NCI-H2029 (cell line): Measurements from ENCODE around the gene DNAH2.

Source experiments
- DNase-seq: peaks from one replicate; lab custom pipeline; 2025; lab: John Stamatoyannopoulos, UW

Gene DNAH2

DNA sequence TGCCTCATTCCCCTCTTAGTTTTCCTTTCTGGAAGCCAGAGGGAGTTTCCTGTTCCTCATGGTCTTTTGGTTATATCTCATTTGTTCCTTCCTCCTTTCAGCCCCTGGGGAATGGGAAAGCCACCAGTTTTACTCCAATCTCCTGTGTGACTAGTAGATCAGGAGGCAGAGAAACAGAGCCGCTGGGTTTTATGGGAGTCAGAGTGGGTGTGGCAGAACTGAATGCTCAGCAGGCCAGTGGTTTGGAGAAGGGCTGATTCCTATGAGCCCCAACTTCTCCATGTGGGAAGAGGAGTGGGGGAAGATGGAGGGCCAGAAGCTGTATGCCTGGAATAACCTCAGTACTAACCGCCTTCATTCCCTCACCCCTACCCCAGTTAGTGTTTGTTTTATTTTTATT lies 4.1 kb downstream of the DNAH2 start:
- no peak for DNase-seq

DNA sequence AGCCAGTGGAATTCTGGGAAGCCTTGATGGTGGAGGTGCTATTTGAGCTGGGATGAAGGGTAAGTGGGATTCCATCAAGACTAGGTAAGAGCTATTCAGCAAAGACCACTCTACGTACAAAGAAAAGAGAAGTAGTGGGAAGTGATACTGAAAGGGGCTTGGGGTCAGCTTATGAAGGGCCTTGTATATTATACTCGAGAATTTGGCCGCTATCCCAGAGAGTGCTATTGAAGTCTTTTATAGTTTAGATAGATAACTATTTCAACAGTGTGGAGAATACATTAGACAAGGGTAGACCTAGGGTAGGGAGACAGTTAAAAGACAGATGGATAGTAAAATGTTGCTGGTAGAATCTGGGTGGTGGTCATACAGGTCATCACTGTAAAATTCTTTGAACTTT lies 10.3 kb downstream of the DNAH2 start:
- DNase-seq, result no peak

DNA sequence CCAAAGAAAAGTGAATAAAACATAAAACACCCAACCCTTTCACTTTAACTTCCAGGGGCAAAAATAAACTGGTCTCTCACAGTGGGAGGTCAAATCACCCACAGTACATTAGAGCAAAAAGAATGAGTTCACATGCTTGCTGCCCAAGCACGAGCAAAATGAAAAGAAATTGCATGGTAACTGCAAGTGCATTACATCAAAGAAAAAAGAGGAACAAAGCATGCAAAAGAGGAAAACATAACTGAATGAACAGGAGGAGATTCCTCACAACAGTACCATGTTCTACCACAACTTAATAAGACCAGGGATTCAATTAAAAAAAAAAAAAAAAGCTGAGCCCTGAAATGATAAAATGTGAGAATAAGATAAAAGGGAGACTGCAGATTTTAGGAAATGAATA lies 12.3 kb downstream of the DNAH2 start:
- no peak for DNase-seq

DNA sequence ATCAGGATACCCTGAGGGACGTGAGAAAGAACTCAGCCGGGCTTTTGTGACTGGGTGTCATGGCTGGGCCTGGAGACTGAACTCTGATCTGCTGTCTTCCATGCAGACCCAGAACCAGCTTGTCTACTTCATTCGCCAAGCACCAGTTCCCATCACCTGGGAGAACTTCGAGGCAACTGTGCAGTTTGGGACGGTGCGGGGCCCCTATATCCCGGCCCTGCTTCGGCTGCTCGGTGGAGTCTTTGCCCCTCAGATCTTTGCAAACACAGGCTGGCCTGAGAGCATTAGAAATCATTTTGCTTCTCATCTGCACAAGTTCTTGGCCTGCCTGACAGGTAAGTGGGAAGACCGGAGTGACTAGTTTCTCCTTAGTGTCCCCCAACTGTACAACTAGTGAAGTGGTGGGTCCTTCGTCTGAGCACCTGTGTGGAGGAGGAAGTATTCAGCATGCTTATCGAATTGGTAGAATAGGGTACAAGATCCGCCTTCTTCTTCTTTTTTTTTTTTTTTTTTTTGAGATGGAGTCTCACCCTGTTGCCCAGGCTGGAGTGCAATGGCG lies 15.5 kb downstream of the DNAH2 start:
- DNase-seq, result no peak

DNA sequence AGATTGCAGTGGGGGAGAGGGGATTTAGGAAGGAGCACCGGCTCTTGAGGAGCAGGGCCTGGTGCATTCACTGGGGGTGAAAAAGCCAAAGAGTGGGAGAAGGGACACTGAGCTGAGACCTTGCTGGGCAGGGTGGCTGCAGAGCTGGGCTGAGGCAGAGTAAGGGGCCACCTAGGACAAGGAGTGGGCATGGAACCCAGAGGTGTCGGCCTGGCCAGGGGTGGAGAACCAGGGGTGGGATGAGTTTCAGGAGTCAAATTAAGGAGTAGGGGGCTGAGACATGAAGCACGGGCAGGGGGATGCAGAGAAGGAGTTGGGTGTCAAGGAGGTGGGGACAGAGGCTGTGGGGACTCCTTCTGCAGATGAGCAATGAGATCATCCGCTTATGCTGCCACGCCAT lies 20.1 kb downstream of the DNAH2 start:
- DNase-seq, result no peak

DNA sequence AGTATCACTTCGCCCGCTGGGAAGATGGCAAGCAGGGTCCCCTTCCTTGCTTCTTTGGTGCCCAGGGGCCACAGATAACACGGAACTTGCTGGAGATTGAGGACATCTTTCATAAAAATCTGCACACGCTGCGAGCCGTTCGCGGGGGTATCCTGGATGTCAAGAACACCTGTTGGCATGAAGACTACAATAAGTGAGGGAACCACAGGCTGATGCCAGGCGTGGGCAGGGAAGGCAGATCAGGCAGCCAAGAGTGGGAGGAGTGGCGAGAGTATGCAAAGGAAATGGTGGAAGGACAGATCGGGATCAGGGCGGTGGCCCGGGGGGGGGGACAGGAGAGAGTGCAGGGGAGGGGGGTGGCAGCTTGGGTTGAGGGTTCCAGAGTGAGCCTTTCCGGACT lies 22.2 kb downstream of the DNAH2 start:
- DNase-seq, result no peak

DNA sequence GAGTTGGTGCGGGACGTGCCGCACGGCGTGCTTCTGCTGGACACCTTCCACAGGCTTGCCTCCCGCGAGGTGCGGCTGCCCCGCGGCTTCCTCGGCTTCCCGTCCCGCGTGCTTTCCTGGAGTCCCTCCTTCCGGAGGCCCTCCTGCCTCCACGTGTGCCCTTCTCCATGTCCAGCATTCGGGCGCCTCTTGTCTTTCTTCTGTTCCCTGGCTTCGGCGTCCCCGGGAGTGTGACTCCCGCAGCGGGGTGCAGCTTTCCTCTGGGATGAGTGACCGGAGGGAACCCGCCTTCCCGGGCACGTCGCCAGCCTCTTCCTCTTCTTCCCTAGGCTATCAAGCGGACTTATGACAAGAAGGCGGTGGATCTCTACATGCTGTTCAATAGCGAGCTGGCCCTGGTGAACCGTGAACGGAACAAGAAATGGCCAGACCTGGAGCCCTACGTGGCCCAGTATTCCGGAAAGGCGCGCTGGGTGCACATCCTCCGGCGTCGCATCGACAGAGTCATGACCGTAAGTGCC lies 23.0 kb downstream of the DNAH2 start:
- DNase-seq, result no peak

DNA sequence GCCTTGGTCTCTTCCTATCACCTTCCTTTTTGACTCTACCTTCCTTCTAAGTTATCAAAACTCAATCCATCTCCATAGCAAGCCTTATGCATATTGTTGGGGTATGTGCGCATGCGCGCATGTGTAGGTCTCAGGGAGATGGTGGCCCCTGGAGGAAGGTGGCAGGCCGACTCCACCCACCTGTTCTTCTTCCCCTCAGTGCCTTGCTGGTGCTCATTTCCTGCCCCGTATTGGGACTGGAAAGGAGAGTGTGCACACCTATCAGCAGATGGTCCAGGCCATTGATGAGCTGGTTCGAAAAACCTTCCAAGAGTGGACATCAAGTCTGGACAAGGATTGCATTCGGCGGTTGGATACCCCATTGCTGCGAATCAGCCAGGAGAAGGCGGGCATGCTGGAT lies 25.2 kb downstream of the DNAH2 start:
- DNase-seq, result no peak

DNA sequence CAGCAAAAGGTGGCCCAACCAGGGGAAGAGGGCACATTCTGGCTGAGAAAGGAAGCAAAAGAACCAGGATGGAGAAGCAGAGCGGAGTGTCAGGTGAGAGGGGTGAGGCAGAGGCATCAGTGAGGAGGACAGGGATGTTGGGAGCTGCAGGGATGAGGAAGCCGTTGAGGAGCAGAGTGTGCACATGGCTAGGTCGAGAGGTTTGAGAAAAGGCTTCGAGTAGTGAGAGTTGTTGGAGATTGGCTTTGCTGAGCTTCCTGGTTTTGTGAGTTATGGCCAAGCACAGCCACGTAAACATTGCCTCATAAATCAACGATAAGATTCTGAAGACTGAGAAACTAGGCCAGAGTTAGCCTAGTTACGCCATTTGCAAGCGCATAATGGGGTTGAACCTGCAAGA lies 26.9 kb downstream of the DNAH2 start:
- no peak for DNase-seq

DNA sequence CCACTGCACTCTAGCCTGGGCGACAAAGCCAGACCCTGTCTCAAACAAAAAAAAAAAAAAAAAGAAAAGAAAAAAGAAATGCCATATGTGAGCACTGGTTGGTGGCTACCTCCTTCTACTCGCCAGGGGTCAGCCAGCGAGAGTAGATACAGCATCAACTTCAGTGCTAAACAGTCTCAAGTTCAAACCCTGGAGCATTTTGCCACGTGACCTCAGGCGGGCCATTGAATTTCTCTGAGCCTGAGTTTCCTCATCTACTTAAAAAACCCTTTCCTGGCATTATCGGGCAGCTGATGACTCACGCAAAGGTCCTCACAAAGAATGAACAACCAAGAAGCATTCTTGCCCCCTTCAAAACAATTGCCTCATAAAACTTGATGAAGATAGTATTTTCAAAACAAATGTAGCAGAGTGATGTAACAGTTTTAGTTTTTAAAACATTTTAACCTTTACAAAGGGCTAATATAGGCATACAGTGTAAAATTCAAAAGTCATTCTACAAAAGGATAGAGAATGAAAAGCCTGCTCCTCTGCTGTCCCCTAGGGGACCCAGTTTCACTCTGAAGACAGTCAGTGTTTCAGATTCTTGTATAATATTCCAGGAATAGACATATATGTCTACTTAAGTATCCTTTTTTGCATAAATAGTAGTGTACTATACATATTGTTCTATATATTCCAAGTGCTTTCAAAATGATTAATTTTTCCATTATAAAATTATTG lies 28.4 kb downstream of the DNAH2 start:
- no peak for DNase-seq

DNA sequence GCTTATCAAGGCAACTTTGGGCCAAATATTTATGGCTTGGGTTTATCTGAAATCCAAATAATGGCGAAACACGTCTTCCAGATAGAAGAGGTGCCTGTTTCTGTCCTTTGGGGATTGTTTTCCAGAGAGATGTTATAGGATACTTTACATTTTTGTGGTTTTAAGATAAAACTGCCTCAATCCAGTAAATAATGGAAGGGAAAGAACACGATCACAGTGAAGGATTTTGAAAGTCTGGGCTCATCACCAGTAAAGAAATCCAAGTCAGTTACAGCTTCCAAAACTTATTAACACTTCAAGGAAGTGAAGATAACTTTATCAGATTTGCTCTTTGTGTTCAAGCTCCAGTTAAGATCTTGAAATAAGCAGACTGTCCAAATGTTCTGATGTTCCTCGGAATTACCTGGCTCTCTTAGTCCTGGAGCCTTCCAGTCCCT lies 30.1 kb downstream of the DNAH2 start:
- no peak for DNase-seq

DNA sequence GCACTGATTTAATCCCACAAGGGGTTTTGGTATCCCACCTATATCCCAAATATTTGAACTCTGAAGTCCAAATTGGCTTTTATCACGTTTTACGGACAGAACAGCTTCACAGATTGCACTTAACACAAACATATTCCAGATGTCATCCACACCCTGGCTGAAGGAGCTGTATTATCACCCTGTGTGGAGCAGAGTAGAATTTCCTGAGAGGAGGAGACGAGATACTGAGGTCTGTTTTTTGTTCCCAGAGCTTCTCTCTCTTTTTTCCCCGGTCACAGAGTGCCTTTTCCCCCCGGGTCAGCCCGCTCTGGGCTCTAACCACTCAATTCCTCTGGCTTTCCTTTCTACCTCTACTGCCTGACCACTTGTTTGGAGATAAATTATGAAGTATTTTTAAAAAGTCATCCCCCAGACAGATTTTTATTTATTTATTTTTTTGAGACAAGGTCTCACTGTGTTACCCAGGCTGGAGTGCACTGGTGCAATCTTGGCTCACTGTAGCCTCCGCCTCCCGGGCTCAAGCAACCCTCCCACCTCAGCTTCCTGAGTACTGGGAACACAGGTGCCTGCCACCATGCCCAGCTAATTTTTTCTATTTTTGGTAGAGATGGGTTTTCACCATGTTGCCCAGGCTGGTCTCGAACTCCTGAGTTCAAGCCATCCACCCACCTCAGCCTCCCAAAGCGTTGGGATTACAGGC lies 30.7 kb downstream of the DNAH2 start:
- DNase-seq, result no peak

DNA sequence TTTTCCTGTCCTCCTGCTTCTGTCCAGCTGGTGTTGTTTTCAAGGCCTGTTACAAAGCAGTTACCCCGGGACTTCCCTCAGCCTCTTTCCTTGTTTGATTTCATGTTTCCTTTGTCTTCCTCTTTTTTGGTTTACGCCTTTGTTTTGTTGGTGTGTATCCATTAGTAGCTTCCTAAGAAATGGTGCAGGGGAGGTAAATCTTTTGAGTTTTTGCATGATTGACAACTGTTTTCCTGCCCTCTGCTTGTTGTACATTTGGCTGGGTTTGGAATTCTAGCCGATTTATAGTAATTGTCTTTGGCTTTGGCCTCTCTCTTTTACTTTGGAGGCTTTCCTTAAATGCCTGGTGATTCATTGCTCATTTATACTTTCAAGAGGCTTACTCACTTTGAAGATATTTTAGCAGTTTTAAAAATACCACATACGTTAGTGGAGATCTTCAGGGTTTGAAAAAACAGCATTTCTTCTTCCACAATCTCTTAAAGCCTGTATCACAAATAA lies 32.8 kb downstream of the DNAH2 start:
- DNase-seq, result no peak

DNA sequence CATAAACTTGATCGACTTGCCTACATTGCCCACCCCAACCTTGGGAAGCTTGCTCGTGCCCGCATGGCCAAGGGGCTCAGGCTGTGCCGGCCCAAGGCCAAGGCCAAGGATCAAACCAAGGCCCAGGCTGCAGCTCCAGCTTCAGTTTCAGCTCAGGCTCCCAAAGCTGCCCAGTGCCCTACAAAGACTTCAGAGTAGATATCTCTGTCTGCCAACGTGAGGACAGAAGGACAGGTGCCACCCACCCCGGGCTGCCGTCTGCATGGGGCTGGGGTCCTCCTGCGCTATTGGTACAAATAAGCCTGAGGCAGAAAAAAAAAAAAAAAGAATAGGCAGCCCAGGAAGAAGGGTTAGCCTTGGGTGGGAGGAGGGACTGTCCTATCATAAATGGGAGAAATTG lies 37.1 kb downstream of the DNAH2 start:
- DNase-seq, result no peak

DNA sequence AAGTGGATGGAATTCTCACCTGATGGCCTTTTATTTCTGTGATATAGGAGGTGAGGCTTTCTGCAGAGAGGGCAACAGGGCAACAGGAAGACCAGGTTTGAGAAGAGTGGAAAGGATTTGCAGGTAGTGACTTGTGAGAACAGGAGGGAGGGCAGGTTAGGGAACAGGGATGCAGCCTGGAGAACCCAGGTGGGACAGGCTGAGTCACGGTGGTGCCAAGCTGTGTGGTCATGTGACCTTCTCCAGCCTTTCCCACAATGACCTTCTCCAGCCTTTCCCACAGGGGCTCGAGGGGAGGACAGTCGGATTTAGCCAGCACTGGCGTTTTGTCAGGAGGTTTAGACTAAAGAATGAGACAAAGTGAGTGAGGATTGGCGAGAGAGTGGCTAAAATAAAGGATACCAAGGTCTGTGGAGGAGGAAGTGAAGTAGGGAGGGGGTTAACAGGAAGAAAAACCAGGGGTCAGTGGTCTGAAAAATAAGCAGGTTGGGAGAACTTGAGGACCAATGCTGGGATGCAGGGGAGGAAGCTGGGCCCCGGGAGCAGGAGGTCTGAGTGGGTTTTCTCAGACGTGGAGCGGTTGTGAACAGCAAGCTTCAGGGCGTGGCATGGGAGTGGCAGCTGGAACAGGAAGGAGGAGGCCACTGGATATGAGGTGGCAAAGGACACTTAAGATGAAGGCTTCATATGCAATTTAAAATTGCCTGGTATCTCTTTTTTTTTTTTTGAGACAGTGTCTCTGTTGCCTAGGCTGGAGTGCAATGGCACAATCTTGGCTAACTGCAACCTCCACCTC lies 37.7 kb downstream of the DNAH2 start:
- DNase-seq, result no peak

DNA sequence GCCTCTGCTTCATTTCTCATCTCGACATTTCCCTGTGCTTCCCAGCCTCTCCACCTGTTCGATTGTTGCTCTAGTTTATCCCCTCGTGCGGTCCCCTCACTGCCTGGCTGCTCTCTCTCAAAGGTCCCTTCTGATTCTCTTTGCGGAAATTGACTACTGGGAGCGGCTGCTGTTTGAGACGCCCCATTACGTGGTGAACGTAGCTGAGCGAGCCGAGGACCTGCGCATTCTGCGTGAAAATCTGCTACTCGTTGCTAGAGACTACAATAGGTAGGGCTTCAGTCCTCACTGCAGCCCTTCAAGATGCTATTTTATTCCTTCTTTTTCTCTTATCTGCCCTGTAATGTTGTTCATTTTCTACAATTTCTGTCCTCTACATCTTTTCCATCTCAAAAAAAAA lies 39.4 kb downstream of the DNAH2 start:
- DNase-seq, result no peak

DNA sequence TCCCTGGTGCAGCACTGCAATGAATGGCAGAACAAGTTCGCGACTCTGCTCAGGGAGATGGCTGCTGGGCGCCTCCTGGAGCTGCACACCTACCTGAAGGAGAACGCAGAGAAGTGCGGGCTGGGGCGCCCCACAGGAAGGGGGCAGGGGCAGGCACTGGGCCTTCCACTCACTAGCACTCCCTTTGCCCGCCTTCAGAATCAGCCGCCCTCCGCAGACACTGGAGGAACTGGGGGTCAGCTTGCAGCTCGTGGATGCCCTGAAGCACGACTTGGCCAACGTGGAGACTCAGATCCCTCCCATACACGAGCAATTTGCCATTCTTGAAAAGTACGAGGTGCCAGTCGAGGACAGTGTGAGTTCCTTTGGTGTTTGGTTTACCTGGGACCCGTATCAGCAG lies 46.4 kb downstream of the DNAH2 start:
- no peak for DNase-seq

DNA sequence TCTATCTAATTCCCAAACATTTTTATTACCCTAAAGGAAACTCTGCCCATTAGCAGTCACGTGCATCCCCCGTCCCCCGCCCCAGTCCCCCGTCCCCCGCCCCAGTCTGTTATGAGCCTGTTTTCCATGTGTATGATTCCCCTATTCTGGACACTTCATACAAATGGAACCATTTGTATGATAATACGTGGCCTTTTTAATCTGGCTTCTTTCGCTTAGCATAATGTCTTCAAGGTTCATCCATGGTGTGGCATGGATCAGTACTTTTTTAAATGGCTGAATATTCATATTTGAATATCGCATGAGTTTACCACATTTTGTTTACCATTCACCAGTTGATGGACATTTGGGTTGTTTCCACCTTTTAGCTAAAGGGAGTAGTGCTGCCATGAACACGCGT lies 49.5 kb downstream of the DNAH2 start:
- DNase-seq, result no peak

DNA sequence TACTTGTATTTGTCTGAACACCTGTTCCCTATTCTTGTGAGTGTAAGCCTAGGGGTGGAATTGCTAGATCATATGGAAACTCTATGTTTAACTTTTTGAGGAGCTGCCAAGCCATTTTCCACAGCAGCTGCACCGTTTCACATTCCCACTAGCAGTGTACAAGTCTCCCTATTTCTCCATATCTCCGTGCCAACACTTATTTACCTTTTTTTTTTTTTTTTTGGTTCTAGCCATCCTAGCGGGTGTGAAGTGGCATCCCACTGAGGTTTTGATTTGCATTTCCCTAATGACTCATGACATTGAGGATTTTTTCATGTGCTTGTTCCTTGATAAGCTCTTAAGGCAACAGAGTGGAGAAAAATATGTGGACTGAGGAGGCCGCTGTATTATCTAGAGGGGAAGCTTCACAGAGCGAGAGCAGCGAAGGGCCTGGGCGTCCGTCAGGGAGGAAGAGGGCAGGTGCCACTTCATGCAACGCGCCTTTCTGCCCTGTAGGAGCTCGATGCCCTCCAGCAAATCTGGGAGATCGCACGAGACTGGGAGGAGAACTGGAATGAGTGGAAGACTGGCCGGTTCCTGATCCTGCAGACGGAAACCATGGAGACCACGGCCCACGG lies 50.0 kb downstream of the DNAH2 start:
- peak; percentile 0 for DNase-seq

DNA sequence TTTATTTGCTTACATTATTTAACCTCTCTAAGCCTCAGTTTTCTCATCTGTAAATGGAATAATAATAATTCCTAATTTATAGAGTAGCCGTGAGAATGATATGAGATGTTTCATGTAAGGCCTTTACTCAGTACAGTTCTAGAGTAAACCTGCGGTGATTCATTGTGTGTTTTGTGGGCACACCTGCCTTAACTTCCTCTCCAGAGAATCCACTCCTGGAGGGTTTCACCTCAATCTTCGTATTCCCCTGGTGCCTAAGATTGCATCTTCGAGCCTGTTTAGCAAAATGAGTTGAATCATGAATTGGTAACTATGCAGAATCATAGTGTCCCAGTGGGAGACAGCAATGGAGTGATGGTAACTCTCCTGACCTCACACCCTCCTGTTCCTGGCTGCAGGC lies 52.3 kb downstream of the DNAH2 start:
- no peak for DNase-seq

DNA sequence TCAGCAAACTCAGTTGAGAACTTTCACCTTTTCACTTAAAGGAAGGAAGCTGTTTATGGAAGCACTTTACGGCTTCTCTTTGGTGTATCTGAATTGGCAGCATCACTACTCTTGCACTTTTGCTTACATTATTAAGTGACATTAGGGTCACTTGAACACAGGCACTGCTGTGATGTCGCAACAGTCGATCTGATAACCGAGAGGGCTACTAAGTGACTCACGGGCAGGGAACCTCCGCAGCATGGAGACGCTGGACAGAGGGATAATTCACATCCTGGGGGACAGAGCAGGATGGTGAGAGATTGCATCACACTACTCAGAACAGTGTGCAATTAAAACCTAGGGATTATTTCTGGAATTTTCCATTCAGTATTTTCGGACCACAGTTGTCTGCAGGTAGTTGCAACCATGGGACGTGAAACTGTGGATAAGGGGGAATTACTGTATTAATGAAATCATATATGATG lies 56.5 kb downstream of the DNAH2 start:
- no peak for DNase-seq

DNA sequence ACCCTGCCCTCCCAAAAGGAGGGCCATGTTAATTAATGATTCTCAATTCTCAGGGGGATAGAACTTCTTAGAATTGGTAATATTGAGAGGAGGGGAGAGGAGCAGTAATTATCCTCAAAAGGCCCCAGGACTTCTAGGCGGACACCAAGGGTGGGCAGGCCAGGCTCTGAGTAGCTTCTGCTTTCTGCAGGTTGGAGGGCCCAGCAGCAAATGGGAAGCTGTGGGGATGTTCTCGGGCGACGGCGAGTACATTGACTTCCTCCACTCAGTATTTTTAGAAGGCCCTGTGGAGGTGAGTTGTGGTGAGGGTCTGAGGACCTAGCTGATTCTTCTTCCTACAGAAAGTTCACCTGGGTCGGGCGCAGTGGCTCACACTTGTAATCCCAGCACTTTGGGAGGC lies 57.5 kb downstream of the DNAH2 start:
- no peak for DNase-seq
